ENCODE measurements around the gene ULK1. TPM values are rescaled to one million over a fixed set of nuclear protein-coding genes. Genes with fewer than 3 reads are reported as not detected.

ULK1 gene
- total RNA-seq, 1 donor from 2014 or later: 69.3 TPM

DNA sequence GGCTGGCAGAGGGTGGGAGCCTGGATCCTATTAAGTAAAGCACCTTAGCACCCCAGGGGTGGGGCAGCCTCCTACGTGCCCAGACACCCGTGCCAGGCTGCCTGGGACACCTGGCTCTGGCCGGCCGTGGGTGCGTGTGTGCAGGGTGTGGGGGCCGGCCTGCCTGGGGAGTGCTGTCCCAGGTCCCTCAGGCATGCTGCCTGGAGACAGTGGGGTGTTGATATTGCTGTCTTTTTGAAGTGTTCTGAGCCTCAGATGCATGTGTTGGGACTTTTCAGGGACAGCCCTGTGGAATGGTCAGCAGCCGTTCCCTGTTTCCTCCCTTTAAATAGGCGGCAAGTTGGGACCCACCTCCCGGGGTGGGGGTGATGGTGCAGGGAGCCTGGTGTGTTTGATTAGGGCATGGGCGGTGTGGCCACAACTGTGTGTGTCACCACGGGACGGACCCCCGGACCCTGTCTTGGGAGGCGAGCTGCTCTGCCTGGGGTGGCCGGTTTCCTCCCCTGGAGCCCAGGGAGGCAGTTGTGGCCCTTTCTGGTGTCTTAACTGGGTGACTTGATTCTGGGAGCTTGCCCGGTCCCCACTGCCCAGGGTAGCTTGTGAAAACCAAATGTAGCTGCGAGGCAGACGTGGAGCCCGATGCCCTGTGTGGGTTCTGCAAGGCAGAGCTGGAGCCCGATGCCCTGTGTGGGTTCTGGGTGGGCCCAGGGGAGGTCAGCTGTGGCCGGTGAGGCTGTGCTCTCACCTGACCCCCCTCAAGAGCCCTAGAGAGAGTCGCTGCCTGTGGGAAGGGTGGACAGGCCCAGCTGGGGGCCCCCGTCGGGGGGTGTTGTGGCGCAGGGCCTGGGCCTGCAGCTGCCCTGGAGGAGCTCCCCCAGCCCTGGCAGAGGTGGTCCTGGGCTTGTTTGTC is 8.2 kb downstream of the ULK1 start:
- Mint-ChIP-seq H3K9me3 (no peaks in the 10 kb centered on the region), H3K27me3 (ENCODE audit: low read depth) (no peaks in the 10 kb centered on the region), H3K4me1 (no peaks in the 10 kb centered on the region), H3K36me3 (ENCODE audit: low read depth) (no peaks in the 10 kb centered on the region), H3K4me3 (no peak overlapping the region), H3K27ac (ENCODE audit: unreplicated experiment) (no peak overlapping the region)
- TF ChIP-seq CTCF (conservative IDR thresholded peaks at IDR 0.05): no peak
- DNase-seq (ENCODE audit: low read depth, low spot score): no peak

DNA sequence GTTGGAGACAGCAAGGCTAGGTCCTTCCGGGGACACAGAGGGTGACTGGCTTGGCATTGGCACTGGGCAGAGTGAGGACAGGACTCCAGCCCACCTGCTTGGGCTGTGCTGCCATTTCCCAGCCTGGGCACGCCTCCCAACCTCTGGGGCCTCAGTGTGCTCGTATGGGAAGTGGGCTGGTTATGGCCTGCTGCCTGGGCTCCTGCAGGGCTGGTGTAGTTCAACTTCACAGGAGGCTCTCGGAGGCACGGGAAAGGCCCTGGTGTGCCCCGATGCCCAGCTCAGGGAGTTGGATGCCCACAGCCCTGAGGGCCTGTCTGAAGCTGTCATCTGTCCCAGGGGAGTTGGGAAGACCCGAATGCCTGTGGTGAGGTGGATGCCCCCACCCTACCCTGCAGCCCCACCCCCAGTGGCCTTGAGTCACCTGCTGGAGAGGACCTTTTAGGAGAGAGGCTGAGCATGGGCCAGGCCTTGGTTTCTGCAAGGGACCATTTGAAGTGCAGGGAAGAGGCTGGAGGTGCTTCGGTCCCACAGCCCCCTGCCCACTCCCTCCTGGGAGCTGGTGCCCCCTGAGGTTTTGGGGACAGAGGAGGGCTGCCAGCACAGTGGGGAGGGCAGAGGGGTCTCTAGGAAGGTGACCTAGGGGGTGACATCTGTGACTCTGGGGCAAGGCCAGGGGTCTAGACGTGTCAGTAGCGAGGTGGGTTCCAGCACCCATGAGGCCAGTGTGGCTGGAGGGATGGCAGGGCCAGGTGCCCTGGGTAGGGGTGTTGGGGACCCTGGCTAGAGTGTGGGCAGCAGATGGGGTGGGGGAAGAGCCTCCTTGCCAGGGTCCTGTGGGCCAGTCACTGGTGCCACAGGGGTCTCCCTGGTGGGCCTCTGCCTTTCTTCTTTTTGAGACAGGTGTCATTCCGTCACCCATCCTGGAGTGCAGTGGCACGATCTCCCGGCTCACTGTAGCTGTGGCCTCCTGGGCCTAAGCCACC is 9.1 kb downstream of the ULK1 start:
- no peak for TF ChIP-seq CTCF (conservative IDR thresholded peaks at IDR 0.05)
- H3K27me3 Mint-ChIP-seq (ENCODE audit: low read depth): no peaks in the 10 kb centered on the region
- H3K36me3 Mint-ChIP-seq (ENCODE audit: low read depth): no peaks in the 10 kb centered on the region
- no peak for DNase-seq (ENCODE audit: low read depth, low spot score)
- no peaks in the 10 kb centered on the region for H3K9me3 Mint-ChIP-seq
- H3K4me3 Mint-ChIP-seq: no peak overlapping the region
- H3K27ac Mint-ChIP-seq (ENCODE audit: unreplicated experiment): no peak overlapping the region
- H3K4me1 Mint-ChIP-seq: no peaks in the 10 kb centered on the region

- no peaks in the 10 kb centered on the region for H3K9me3 Mint-ChIP-seq
- H3K36me3 Mint-ChIP-seq (ENCODE audit: low read depth): no peaks in the 10 kb centered on the region
- H3K4me1 Mint-ChIP-seq: no peaks in the 10 kb centered on the region
- no peaks in the 10 kb centered on the region for H3K27me3 Mint-ChIP-seq (ENCODE audit: low read depth)
- no peak for TF ChIP-seq CTCF (conservative IDR thresholded peaks at IDR 0.05)
- DNase-seq (ENCODE audit: low read depth, low spot score): no peak
- H3K4me3 Mint-ChIP-seq: no peak overlapping the region
- H3K27ac Mint-ChIP-seq (ENCODE audit: unreplicated experiment): no peak overlapping the region
Observed at GRCh38 chr12:131904346-131904745, 9.9 kb downstream of the ULK1 start.

DNA sequence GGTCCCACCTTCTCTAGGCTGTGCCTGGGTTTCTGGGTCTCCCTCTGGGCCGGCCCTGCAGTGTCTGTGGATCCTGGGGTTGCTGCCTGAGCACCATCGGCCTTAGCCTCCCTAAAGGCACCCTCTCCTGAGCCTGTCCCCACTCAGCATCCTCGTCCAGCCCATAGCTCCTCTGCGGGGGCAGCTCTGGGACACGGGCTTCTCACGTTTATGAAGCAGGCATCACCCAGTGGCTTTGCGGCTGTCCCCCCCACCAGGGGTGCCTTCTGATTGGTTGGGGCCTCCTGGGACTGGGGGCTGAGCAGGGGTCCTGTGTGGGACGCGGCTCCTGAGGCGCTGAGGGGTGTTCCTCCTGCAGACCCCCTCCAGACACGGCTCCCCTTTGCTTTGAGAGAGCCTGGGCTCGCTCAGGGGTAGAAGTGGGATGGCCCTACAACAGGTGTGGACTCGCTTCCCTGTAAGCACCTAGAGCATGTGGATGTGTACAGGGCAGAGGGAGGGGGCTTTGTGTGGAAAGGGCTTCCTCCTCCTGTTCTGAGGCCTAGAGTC is 10.7 kb downstream of the ULK1 start:
- Mint-ChIP-seq H3K27me3 (ENCODE audit: low read depth) (no peaks in the 10 kb centered on the region), H3K4me1 (no peaks in the 10 kb centered on the region), H3K36me3 (ENCODE audit: low read depth) (no peaks in the 10 kb centered on the region), H3K9me3 (no peaks in the 10 kb centered on the region), H3K4me3 (no peak overlapping the region), H3K27ac (ENCODE audit: unreplicated experiment) (peak overlapping the region; percentile 12)
- no peak for DNase-seq (ENCODE audit: low read depth, low spot score)
- TF ChIP-seq CTCF (conservative IDR thresholded peaks at IDR 0.05): no peak

- Mint-ChIP-seq H3K4me1 (no peaks in the 10 kb centered on the region), H3K27ac (ENCODE audit: unreplicated experiment) (peak overlapping the region; percentile 12), H3K9me3 (no peaks in the 10 kb centered on the region), H3K36me3 (ENCODE audit: low read depth) (no peaks in the 10 kb centered on the region), H3K4me3 (no peak overlapping the region), H3K27me3 (ENCODE audit: low read depth) (no peaks in the 10 kb centered on the region)
- no peak for TF ChIP-seq CTCF (conservative IDR thresholded peaks at IDR 0.05)
- DNase-seq (ENCODE audit: low read depth, low spot score): no peak
Observed at GRCh38 chr12:131905630-131906091, 11.2 kb downstream of the ULK1 start.
